Ascending aorta (tissue), 2 donors: ENCODE results near the gene CREB3L2. TPM values are rescaled to one million over a fixed set of nuclear protein-coding genes. Genes with fewer than 3 reads are reported as not detected.

Experiments used
- DNase-seq, 2 donors: peaks; one replicate each; pipeline ENCODE4 v3.0.0-alpha.2; 2019; ENCODE audit warnings: low spot score in 2 of 2
- H3K27ac ChIP-seq, 2 donors: fragments of 200-600 bp; sonication (generic); one replicate each; pipeline ENCODE4 v1.5.1; 2016 to 2017; ENCODE audit warnings: mild to moderate bottlenecking in 1 of 2
- H3K27me3 ChIP-seq: fragments of 200-600 bp; sonication (generic); one replicate; pipeline ENCODE4 v1.5.1; 2017
- H3K36me3 ChIP-seq, 2 donors: fragments of 200-600 bp; sonication (generic); one replicate each; pipeline ENCODE4 v1.5.1; 2016
- H3K4me1 ChIP-seq, 2 donors: fragments of 200-600 bp; sonication (generic); one replicate each; pipeline ENCODE4 v1.5.1; 2016 to 2017; ENCODE audit warnings: mild to moderate bottlenecking in 1 of 2
- H3K4me3 ChIP-seq, 2 donors: fragments of 200-600 bp; sonication (generic); one replicate each; pipeline ENCODE4 v1.5.1; 2016 to 2017; ENCODE audit warnings: mild to moderate bottlenecking in 1 of 2
- H3K9me3 ChIP-seq, 2 donors: fragments of 200-600 bp; sonication (generic); one replicate each; pipeline ENCODE4 v1.5.1; 2016
- intact Hi-C: fragments of 100-400 bp; cut with DNase I; formaldehyde crosslinking; loops from one replicate; pipeline ENCODE4 v1.15.1; 2023
- total RNA-seq: library from RNA; depleted of rRNA; stranded (reverse); fragments of >200 nt; gene quantifications from one replicate; pipeline ENCODE4 v1.1.0, GENCODE V29; 2016
- TF ChIP-seq, protein P1 (sequence below), 3 experiments: fragments of 200-600 bp in 2 of 3; fragments of 450-650 bp in 1 of 3; sonication (generic) in 2 of 3; IDR thresholded peaks; one replicate each; pipeline ENCODE4 v1.5.1; 2016 to 2019; ENCODE audit warnings: antibody characterized with exemption in 3 of 3, mild to moderate bottlenecking in 1 of 3, moderate library complexity in 1 of 3

Gene CREB3L2
- total RNA-seq, 1 donor from 2014 or later: 38.5 TPM

DNA sequence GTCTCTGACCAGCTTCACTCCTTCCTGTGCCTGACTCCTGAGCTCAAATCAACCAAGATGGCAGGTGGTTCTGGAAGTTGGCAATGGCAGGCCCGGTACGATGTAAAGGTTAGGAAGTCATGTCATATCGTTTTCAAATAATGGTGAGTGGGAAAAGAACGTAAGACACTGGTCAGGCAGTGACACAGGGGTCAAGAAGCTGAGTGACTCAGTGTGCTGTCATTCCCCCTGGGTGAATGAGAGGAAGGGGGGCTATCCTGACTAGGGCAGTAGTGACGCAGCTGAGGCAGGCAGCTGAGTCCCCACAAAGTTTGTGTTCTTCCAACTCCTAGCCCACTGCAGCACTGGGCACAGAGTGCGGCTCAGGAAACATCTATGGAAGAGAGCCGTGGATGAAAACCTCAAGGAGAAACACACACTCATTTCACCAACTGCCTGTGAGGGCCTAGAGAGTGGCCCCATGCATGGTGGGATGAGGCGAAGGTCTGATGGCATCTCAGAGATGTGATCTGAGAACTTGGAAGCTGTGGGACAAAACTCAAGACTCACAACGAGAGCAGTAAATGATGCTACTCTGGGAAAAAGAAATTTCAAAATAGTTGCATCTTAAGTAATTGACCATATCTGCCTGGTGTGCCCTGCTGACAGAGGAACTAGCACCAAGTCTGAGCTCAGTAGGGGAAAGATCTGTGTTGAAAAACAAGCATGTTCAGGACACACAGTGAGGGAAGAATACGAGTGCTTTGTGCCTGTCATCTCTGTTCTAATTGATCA, 23.2 kb downstream of the CREB3L2 start:
- DNase-seq: peak in 1 of 2 donors; percentile 94
- H3K36me3 ChIP-seq: no peaks in the 10 kb centered on the region
- TF ChIP-seq, protein P1, sequence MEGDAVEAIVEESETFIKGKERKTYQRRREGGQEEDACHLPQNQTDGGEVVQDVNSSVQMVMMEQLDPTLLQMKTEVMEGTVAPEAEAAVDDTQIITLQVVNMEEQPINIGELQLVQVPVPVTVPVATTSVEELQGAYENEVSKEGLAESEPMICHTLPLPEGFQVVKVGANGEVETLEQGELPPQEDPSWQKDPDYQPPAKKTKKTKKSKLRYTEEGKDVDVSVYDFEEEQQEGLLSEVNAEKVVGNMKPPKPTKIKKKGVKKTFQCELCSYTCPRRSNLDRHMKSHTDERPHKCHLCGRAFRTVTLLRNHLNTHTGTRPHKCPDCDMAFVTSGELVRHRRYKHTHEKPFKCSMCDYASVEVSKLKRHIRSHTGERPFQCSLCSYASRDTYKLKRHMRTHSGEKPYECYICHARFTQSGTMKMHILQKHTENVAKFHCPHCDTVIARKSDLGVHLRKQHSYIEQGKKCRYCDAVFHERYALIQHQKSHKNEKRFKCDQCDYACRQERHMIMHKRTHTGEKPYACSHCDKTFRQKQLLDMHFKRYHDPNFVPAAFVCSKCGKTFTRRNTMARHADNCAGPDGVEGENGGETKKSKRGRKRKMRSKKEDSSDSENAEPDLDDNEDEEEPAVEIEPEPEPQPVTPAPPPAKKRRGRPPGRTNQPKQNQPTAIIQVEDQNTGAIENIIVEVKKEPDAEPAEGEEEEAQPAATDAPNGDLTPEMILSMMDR (IDR thresholded peaks at IDR 0.05): no peak
- peak overlapping the region in 1 of 2 donors; percentile 20 for H3K4me3 ChIP-seq
- no peaks in the 10 kb centered on the region for H3K9me3 ChIP-seq
- peak overlapping the region; percentile 83 to 91 for H3K27ac ChIP-seq
- no peaks in the 10 kb centered on the region for H3K27me3 ChIP-seq
- intact Hi-C loops: loop anchor here (5.0 kb wide), 1 partner anchor 36 kb away; no protein-coding TSS in a partner anchor
- H3K4me1 ChIP-seq: peaks cover 51 to 89% of the 10 kb centered on the region in 2 donors

DNA sequence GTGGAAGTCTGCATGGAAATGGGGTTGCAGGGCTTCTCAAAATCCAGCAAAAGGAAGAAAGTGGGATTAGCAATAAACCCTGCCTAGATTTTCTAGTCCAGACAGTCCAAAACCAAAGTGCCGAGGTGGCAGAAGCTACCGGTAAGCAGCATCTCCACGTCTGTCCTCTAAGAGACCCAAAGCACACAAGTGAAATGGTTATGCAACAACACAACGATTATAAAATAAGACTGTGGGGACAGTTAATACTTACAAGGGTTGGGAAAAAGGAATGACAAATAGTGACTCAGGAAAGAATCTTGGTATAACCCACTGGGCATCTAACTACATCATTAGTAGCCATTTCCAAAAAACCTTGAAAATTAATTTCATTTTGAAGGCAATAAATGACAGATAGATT, 24.7 kb downstream of the CREB3L2 start:
- Histone ChIP-seq H3K9me3 (no peaks in the 10 kb centered on the region), H3K27ac (peak overlapping the region; percentile 83 to 91), H3K36me3 (no peaks in the 10 kb centered on the region), H3K4me1 (peaks cover 40 to 81% of the 10 kb centered on the region in 2 donors), H3K27me3 (no peaks in the 10 kb centered on the region), H3K4me3 (no peak overlapping the region)
- intact Hi-C loops: loop anchor here (5.0 kb wide), 1 partner anchor 35 kb away; no protein-coding TSS in a partner anchor
- DNase-seq: no peak
- TF ChIP-seq, protein P1 (IDR thresholded peaks at IDR 0.05): no peak

DNA sequence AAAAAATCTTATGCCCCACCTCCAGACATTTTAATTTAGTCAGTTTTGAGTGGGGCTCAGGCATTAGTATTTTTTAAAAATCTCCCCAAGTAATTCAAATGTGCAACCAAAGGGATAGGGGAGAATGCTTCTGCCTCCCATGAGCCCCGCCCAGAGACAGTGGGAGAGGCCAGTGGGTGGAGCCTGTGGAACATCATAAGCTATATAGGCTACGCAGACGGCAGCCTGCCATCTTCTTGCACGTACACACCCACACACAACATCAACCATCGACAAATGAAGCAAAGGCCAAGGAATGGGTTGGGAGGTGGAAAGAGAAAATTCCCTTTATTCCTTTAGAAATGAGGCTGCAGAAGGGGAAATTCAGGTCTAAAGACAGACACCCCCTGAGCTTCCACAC, 25.2 kb downstream of the CREB3L2 start:
- intact Hi-C loops: loop anchor here (5.0 kb wide), 1 partner anchor 34 kb away; no protein-coding TSS in a partner anchor
- H3K9me3 ChIP-seq: no peaks in the 10 kb centered on the region
- peaks cover 35 to 81% of the 10 kb centered on the region in 2 donors for H3K4me1 ChIP-seq
- TF ChIP-seq, protein P1 (IDR thresholded peaks at IDR 0.05): no peak
- H3K36me3 ChIP-seq: no peaks in the 10 kb centered on the region
- H3K27ac ChIP-seq: peak overlapping the region; percentile 83 to 91
- H3K27me3 ChIP-seq: no peaks in the 10 kb centered on the region
- no peak for DNase-seq
- H3K4me3 ChIP-seq: no peak overlapping the region

DNA sequence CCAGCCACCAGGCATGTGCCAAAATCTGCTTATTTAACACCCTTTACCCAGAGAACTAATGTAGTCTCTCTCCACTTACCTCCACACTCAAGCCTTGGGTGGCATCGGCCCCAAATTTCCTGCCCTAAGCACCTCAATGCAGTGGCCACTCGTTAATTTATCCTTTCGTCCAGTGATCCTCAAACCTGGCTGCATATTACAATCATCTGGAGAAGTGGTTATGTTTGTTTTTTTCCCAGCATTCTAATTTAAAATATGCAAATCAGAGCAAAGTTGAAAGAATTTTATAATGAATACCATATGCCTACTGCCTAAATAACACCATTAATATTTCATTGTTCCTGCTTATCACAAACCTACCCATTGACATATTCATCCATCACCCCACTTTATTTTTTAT, 25.7 kb downstream of the CREB3L2 start:
- no peak for DNase-seq
- Histone ChIP-seq H3K9me3 (no peaks in the 10 kb centered on the region), H3K4me1 (peaks cover 32 to 82% of the 10 kb centered on the region in 2 donors), H3K27me3 (no peaks in the 10 kb centered on the region), H3K4me3 (peak overlapping the region in 1 of 2 donors; percentile 37), H3K27ac (peak overlapping the region; percentile 83 to 91), H3K36me3 (no peaks in the 10 kb centered on the region)
- TF ChIP-seq, protein P1 (IDR thresholded peaks at IDR 0.05): no peak
- intact Hi-C loops: loop anchor here (5.0 kb wide), 1 partner anchor 34 kb away; no protein-coding TSS in a partner anchor

DNA sequence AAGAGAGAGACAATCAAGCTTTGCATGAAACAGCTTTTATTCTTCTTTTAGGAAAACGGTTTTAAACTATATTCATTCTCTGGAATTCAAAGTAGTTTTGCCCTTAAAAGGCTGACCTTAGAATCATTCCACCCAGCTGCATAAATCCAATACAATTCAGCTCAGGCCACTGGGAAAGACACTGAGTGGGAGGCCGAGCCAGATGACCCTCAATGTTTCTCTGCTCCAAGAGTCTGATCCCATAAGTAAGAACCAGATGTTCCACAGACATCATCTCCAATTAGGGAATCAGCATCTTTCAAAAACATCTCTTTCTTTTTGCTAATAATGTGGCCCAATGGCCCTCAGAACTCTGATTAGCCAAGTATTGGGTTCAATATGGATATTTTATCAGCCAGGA, 26.1 kb downstream of the CREB3L2 start:
- no peak for DNase-seq
- no peaks in the 10 kb centered on the region for H3K9me3 ChIP-seq
- peak overlapping the region; percentile 83 to 91 for H3K27ac ChIP-seq
- no peaks in the 10 kb centered on the region for H3K27me3 ChIP-seq
- H3K4me1 ChIP-seq: peaks cover 33 to 84% of the 10 kb centered on the region in 2 donors
- peak overlapping the region in 1 of 2 donors; percentile 37 for H3K4me3 ChIP-seq
- no peaks in the 10 kb centered on the region for H3K36me3 ChIP-seq
- TF ChIP-seq, protein P1 (IDR thresholded peaks at IDR 0.05): no peak
- intact Hi-C loops: loop anchor here (5.0 kb wide), 1 partner anchor 33 kb away; no protein-coding TSS in a partner anchor
